Adrenal gland (tissue), 12 donors: ENCODE data around the gene EWSR1. TPM values are rescaled to one million over a fixed set of nuclear protein-coding genes. Genes with fewer than 3 reads are reported as not detected.

Experiments
- DNase-seq, 7 donors: peaks; one replicate each; pipeline ENCODE4 v3.0.0-alpha.2; 2019 to 2020
- H3K27ac ChIP-seq, 5 donors: fragments of 200-600 bp; sonication (generic) in 4 of 5; 1 replicate in 3 of 5; 2 replicates in 2 of 5; pipeline versions ENCODE4 v1.5.1 to v1.8.0; 2016 to 2020; ENCODE audit warnings: mild to moderate bottlenecking in 1 of 5
- H3K27me3 ChIP-seq: fragments of 200-600 bp; 2 replicates; pipeline ENCODE4 v1.8.0; 2021
- H3K36me3 ChIP-seq, 2 donors: fragments of 200-600 bp; replicated peaks in 1 of 2; 1 replicate in 1 of 2; 2 replicates in 1 of 2; pipeline versions ENCODE4 v1.5.1 to v1.8.0; 2018 to 2022
- H3K4me1 ChIP-seq, 2 donors: fragments of 200-600 bp; replicated peaks in 1 of 2; 1 replicate in 1 of 2; 2 replicates in 1 of 2; pipeline versions ENCODE4 v1.5.1 to v1.8.0; 2018 to 2021
- H3K4me3 ChIP-seq, 4 donors: fragments of 200-600 bp; sonication (generic) in 3 of 4; one replicate each; pipeline ENCODE4 v1.5.1; 2016 to 2018
- H3K9me3 ChIP-seq, 3 donors: fragments of 200-600 bp; sonication (generic) in 1 of 3; replicated peaks in 1 of 3; 1 replicate in 2 of 3; 2 replicates in 1 of 3; pipeline versions ENCODE4 v1.5.1 to v1.8.0; 2016 to 2021
- POLR2A ChIP-seq, 2 donors: fragments of 450-650 bp; IDR thresholded peaks; one replicate each; pipeline ENCODE4 v1.6.1; 2017; ENCODE audit warnings: antibody characterized with exemption in 2 of 2, mild to moderate bottlenecking in 2 of 2, moderate library complexity in 1 of 2
- WGBS, 4 donors: extraction: QIAGEN DNeasy Blood & Tissue Kit in 2 of 4; methylation state at CpG; one replicate each; pipeline versions ENCODE4 v1.1.5 to v1.1.7; 2013 to 2017; 5-methylcytosine and 5-hydroxymethylcytosine counted together
- intact Hi-C, 2 donors: fragments of 100-400 bp; cut with DNase I; formaldehyde crosslinking; loops; one replicate each; pipeline versions ENCODE4 v1.14.1 to v1.15.0; 2022 to 2023
- polyA plus RNA-seq, 3 donors: library from polyadenylated mRNA; stranded (reverse); fragments of 200-250 nt in 2 of 3; fragments of 350-450 nt in 1 of 3; fragmentation: Illumina TruSeq in 1 of 3; extraction: RNeasy Lipid Tissue Mini Kit (QIAGEN cat#74804) in 1 of 3; gene quantifications; one replicate each; pipeline ENCODE4 v1.2.3, GENCODE V29; 2013 to 2014
- total RNA-seq, 9 donors: library from RNA; depleted of rRNA in 4 of 9; stranded (reverse); fragments of >200 nt in 4 of 9; fragments of 120-200 nt in 1 of 9; fragmentation: NEBNext Ultra II Directional in 1 of 9; extraction: Animal tissue kit (Norgen Biotek cat#: 25700) in 1 of 9; gene quantifications; one replicate each; pipeline versions ENCODE4 v1.1.0 to v1.2.4, GENCODE V29; 2013 to 2023
- TF ChIP-seq, protein P1 (sequence below), 6 experiments: fragments of 450-650 bp in 4 of 6; fragments of 200-600 bp in 2 of 6; sonication (generic) in 1 of 6; IDR thresholded peaks; 1 replicate in 5 of 6; 2 replicates in 1 of 6; pipeline versions ENCODE4 v1.5.1 to v1.8.0; 2016 to 2021; ENCODE audit warnings: antibody characterized with exemption in 6 of 6, mild to moderate bottlenecking in 2 of 6, moderate library complexity in 1 of 6
- donor health status: healthy with polysubstance abuse.
- donor health status: Bipolar disorder and iron deficiency.
- donor health status: DM: yes; HTN: yes; CAD: no.
- donor health status: DM: no; HTN: no; CAD: no.
- donor health status: DM: no; HTN: no; CAD: no.
- donor health status: DM: yes; HTN: yes; CAD: no.

Gene EWSR1
- total and polyA plus RNA-seq, 12 donors, result 152 to 351 (median 216) TPM

GRCh38 chr22:29336751-29337490 is 68.9 kb downstream of the EWSR1 start:
- WGBS, 4 donors, result 66 to 95% (median 80%) methylated on average over 6 to 14 of the region's 14 CpGs
- Histone ChIP-seq H3K27me3 (no peaks in the 10 kb centered on the region), H3K4me1 (peaks cover 0 to 7% of the 10 kb centered on the region in 2 donors), H3K9me3 (no peaks in the 10 kb centered on the region), H3K36me3 (peaks cover 0 to 94% of the 10 kb centered on the region in 2 donors), H3K27ac (peak overlapping the region in 2 of 5 donors; percentile 60 to 65), H3K4me3 (no peak overlapping the region)
- DNase-seq, result peak in 2 of 7 donors; percentile 51 to 52
- intact Hi-C loops, result no loop called here
- TF ChIP-seq, protein P1, sequence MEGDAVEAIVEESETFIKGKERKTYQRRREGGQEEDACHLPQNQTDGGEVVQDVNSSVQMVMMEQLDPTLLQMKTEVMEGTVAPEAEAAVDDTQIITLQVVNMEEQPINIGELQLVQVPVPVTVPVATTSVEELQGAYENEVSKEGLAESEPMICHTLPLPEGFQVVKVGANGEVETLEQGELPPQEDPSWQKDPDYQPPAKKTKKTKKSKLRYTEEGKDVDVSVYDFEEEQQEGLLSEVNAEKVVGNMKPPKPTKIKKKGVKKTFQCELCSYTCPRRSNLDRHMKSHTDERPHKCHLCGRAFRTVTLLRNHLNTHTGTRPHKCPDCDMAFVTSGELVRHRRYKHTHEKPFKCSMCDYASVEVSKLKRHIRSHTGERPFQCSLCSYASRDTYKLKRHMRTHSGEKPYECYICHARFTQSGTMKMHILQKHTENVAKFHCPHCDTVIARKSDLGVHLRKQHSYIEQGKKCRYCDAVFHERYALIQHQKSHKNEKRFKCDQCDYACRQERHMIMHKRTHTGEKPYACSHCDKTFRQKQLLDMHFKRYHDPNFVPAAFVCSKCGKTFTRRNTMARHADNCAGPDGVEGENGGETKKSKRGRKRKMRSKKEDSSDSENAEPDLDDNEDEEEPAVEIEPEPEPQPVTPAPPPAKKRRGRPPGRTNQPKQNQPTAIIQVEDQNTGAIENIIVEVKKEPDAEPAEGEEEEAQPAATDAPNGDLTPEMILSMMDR (IDR thresholded peaks at IDR 0.05), result no peak
- no peak for TF ChIP-seq POLR2A (IDR thresholded peaks at IDR 0.05)

DNA sequence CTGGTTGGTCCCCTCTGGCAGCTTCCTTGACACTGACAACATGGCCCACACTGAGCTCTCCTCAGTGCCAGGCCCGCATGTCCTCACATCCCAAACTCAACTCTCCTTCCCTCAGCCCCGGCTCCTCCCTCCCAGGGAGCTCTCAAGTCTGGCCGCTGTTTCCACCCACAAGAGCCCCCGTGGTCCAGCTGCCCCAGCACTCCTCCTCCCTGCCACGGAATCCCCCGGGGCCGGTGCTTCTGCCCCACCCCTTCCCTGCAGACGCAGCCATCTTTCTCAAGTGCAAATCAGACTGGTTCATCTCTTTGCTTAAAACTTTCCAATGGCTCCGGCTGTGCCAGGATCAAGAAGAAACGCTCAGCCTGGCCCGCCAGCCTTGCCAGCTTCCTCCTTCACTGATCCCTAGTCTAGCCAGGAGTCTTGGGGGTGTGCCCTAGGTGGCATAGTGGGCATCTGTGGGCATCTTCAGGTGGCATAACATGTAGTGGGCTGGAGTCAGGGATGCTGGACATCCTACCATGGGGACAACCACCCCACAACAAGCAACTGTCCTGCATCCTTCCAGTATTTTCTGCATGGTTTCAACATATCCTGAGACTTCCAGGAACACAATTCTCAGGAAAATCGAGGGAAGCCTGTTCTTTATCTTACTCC is 69.7 kb downstream of the EWSR1 start:
- 90 to 92% (median 91%) methylated on average over 11 to 12 of the region's 12 CpGs for whole genome bisulfite sequencing, 4 donors
- TF ChIP-seq POLR2A (IDR thresholded peaks at IDR 0.05), result no peak
- TF ChIP-seq, protein P1 (IDR thresholded peaks at IDR 0.05), result no peak
- no peak overlapping the region for H3K4me3 ChIP-seq
- peak overlapping the region in 2 of 5 donors; percentile 60 to 65 for H3K27ac ChIP-seq
- no peaks in the 10 kb centered on the region for H3K9me3 ChIP-seq
- DNase-seq, result no peak
- H3K4me1 ChIP-seq, result peaks cover 0 to 7% of the 10 kb centered on the region in 2 donors
- no peaks in the 10 kb centered on the region for H3K27me3 ChIP-seq
- peaks cover 0 to 96% of the 10 kb centered on the region in 2 donors for H3K36me3 ChIP-seq
- intact Hi-C loops, result no loop called here

- WGBS, 4 donors, result 92 to 97% (median 93%) methylated on average over 6 of the region's 6 CpGs
- H3K4me1 ChIP-seq, result peaks cover 0 to 7% of the 10 kb centered on the region in 2 donors
- no peak for TF ChIP-seq POLR2A (IDR thresholded peaks at IDR 0.05)
- TF ChIP-seq, protein P1 (IDR thresholded peaks at IDR 0.05), result no peak
- H3K27me3 ChIP-seq, result no peaks in the 10 kb centered on the region
- H3K36me3 ChIP-seq, result peaks cover 0 to 96% of the 10 kb centered on the region in 2 donors
- no peak overlapping the region for H3K27ac ChIP-seq
- intact Hi-C loops, result no loop called here
- H3K4me3 ChIP-seq, result no peak overlapping the region
- DNase-seq, result no peak
- no peaks in the 10 kb centered on the region for H3K9me3 ChIP-seq
These were observed 70.3 kb downstream of the EWSR1 start for GRCh38 chr22:29338398-29338797.

DNA sequence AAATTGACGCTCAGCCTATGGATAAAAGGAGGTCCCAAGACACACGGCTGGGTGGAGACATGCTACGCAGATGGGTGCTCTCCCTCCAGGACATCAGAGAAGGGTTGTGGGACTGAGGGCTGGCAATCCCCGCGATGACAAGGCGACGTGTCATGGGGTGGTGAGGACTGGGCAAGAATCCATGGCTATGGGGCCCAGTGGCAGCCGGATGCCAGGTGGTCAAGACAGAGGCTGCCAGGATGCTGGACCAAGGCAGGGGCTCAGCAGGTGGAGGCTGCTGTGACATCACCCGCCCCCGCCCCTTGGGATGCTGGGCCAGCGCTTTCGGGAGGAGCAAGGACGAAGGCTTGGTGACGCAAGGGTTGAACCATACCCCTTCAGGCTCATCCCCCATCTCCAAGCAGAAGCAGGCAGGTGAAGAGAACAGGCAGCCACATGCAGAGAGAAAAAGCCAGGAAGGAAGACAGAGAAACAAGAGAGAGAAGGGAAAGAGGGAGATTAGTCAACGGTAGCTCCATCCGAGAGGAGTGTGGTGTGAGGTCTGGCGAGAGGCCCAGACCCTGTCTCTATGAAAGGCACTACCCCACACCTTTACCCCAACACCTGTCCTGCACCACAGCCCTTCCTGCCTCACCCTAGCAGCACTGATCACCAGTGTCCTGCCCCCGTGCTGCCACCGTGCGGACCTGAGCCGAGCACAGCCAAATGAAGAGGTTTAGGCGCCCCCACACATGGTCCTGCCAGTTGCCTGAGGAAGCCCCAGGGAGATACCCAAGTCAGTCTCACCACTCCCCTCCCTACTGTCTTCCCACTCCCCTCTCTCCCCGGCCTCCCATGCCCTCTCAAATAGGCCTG is 71.5 kb downstream of the EWSR1 start:
- TF ChIP-seq POLR2A (IDR thresholded peaks at IDR 0.05), result no peak
- TF ChIP-seq, protein P1 (IDR thresholded peaks at IDR 0.05), result no peak
- intact Hi-C loops, result no loop called here
- H3K4me1 ChIP-seq, result peaks cover 0 to 16% of the 10 kb centered on the region in 2 donors
- DNase-seq, result no peak
- H3K9me3 ChIP-seq, result no peaks in the 10 kb centered on the region
- peaks cover 0 to 89% of the 10 kb centered on the region in 2 donors for H3K36me3 ChIP-seq
- H3K4me3 ChIP-seq, result no peak overlapping the region
- no peaks in the 10 kb centered on the region for H3K27me3 ChIP-seq
- no peak overlapping the region for H3K27ac ChIP-seq
- 90 to 96% (median 92%) methylated on average over 14 to 23 of the region's 23 CpGs for WGBS, 4 donors
